Mesendoderm (in vitro differentiated cells): ENCODE measurements around the gene ATP9A.
A peak's percentile ranks its signal among the peaks of the same experiment; 100 is the strongest.

Experiments used
- DNase-seq: peaks from one replicate; pipeline ENCODE4 v3.0.0; 2013
- H2AK5ac ChIP-seq: 2 replicates; pipeline ENCODE4 v1.6.1; 2013; ENCODE audit warnings: low read length, inconsistent platforms
- H2BK120ac ChIP-seq: 2 replicates; pipeline ENCODE4 v1.6.1; 2013; ENCODE audit warnings: low read depth, mild to moderate bottlenecking, low read length, moderate library complexity, mixed read lengths
- H2BK15ac ChIP-seq: replicated peaks from 2 replicates; pipeline ENCODE4 v1.6.1; 2013; ENCODE audit warnings: low read depth, mild to moderate bottlenecking, moderate library complexity
- H2BK5ac ChIP-seq: 2 replicates; pipeline ENCODE4 v1.6.1; 2013; ENCODE audit warnings: low read length, inconsistent platforms
- H3K18ac ChIP-seq: 2 replicates; pipeline ENCODE4 v1.6.1; 2013; ENCODE audit warnings: mild to moderate bottlenecking, low read length, mixed read lengths
- H3K23ac ChIP-seq: one replicate; pipeline ENCODE4 v1.6.1; 2013; ENCODE audit warnings: low read length
- H3K27ac ChIP-seq: 2 replicates; pipeline ENCODE4 v1.5.1; 2013; ENCODE audit warnings: low read depth, mild to moderate bottlenecking, inconsistent platforms, low read length, moderate library complexity
- H3K27me3 ChIP-seq: 2 replicates; pipeline ENCODE4 v1.6.1; 2013; ENCODE audit warnings: low read length, control low read depth, mild to moderate bottlenecking, inconsistent platforms; ENCODE audit not compliant: insufficient read depth, poor library complexity
- H3K36me3 ChIP-seq: 2 replicates; pipeline ENCODE4 v1.6.1; 2013; ENCODE audit warnings: low read length, inconsistent platforms; ENCODE audit not compliant: control insufficient read depth, insufficient read depth
- H3K4ac ChIP-seq: one replicate; pipeline ENCODE4 v1.6.1; 2013; ENCODE audit warnings: low read depth, mild to moderate bottlenecking, low read length, moderate library complexity
- H3K4me1 ChIP-seq: 2 replicates; pipeline ENCODE4 v1.6.1; 2013; ENCODE audit warnings: low read depth, low read length, inconsistent platforms; ENCODE audit not compliant: control insufficient read depth
- H3K4me2 ChIP-seq: 2 replicates; pipeline ENCODE4 v1.6.1; 2013; ENCODE audit warnings: low read length
- H3K4me3 ChIP-seq: 2 replicates; pipeline ENCODE4 v1.5.1; 2013; ENCODE audit warnings: mild to moderate bottlenecking, low read length
- H3K56ac ChIP-seq: one replicate; pipeline ENCODE4 v1.6.1; 2013; ENCODE audit warnings: low read length
- H3K79me1 ChIP-seq: 2 replicates; pipeline ENCODE4 v1.6.1; 2013; ENCODE audit warnings: low read length, inconsistent platforms
- H3K79me2 ChIP-seq: 2 replicates; pipeline ENCODE4 v1.6.1; 2013; ENCODE audit warnings: mild to moderate bottlenecking, low read length; ENCODE audit not compliant: control insufficient read depth, insufficient read depth
- H3K9ac ChIP-seq: 2 replicates; pipeline ENCODE4 v1.6.1; 2013; ENCODE audit warnings: low read length, inconsistent platforms
- H4K5ac ChIP-seq: one replicate; pipeline ENCODE4 v1.6.1; 2013; ENCODE audit warnings: low read length
- H4K8ac ChIP-seq: one replicate; pipeline ENCODE4 v1.6.1; 2013; ENCODE audit warnings: low read depth, mild to moderate bottlenecking, control low read depth, low read length, moderate library complexity
- WGBS: extraction: QIAGEN DNeasy Blood & Tissue Kit; methylation state at CpG from one replicate; pipeline ENCODE4 v1.1.7; 2013; ENCODE audit warnings: low lambda C conversion rate, missing lambda C conversion rate; ENCODE audit not compliant: insufficient coverage; ENCODE audit errors: extremely low coverage; 5-methylcytosine and 5-hydroxymethylcytosine counted together

ATP9A gene

GRCh38 chr20:51654495-51654894 is 113.7 kb downstream of the ATP9A start:
- no peaks in the 10 kb centered on the region for H3K79me1 ChIP-seq
- H3K79me2 ChIP-seq = no peaks in the 10 kb centered on the region
- H2BK120ac ChIP-seq = no peak overlapping the region
- no peak overlapping the region for H3K4me3 ChIP-seq
- no peak overlapping the region for H3K23ac ChIP-seq
- H2BK15ac ChIP-seq = no peak overlapping the region
- H4K5ac ChIP-seq = no peak overlapping the region
- H3K27me3 ChIP-seq = no peaks in the 10 kb centered on the region
- no peak overlapping the region for H2AK5ac ChIP-seq
- H3K56ac ChIP-seq = no peak overlapping the region
- no peak overlapping the region for H3K4me2 ChIP-seq
- H3K18ac ChIP-seq = no peak overlapping the region
- H2BK5ac ChIP-seq = no peak overlapping the region
- no peak overlapping the region for H3K4ac ChIP-seq
- WGBS = no CpG with 5 or more reads among the region's 5 CpGs
- no peak overlapping the region for H3K27ac ChIP-seq
- H3K36me3 ChIP-seq = no peaks in the 10 kb centered on the region
- no peak overlapping the region for H3K9ac ChIP-seq
- DNase-seq = no peak
- H3K4me1 ChIP-seq = peaks cover 1% of the 10 kb centered on the region
- H4K8ac ChIP-seq = no peak overlapping the region

DNA sequence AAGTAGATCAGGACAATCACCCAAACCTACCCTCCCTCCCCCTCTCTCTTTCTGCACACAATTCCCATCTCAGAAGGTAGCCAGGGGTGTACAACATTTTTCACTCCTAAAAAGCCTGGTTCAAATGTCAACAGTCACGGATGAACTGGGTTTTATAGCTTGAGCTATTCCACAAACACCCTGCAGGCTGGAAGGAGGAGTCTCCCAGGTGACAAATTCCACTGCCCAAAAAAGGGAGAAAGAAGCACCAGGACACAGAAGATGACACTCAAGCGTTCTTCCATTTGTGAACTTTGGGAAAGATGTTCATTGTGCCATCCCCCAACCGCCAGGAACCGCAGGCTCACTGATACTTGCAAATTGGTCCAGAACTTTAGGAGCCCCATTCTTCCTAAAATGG is 114.1 kb downstream of the ATP9A start:
- Histone ChIP-seq H3K36me3 (no peaks in the 10 kb centered on the region), H3K79me1 (no peaks in the 10 kb centered on the region), H3K9ac (no peak overlapping the region), H3K4me3 (no peak overlapping the region), H3K23ac (no peak overlapping the region), H3K27ac (no peak overlapping the region), H2BK15ac (no peak overlapping the region), H3K18ac (no peak overlapping the region), H3K79me2 (no peaks in the 10 kb centered on the region), H2AK5ac (no peak overlapping the region), H3K4me1 (peaks cover 1% of the 10 kb centered on the region), H2BK5ac (no peak overlapping the region), H3K27me3 (no peaks in the 10 kb centered on the region), H3K4me2 (no peak overlapping the region), H2BK120ac (no peak overlapping the region), H3K56ac (no peak overlapping the region), H4K8ac (no peak overlapping the region), H4K5ac (no peak overlapping the region), H3K4ac (no peak overlapping the region)
- WGBS = no CpG with 5 or more reads among the region's 4 CpGs
- peak; percentile 61 for DNase-seq

GRCh38 chr20:51653226-51653625 is 115.0 kb downstream of the ATP9A start:
- H3K4me1 ChIP-seq = peaks cover 1% of the 10 kb centered on the region
- H3K23ac ChIP-seq = no peak overlapping the region
- WGBS = no CpG with 5 or more reads among the region's 6 CpGs
- no peak overlapping the region for H2BK15ac ChIP-seq
- H2BK5ac ChIP-seq = no peak overlapping the region
- H3K18ac ChIP-seq = no peak overlapping the region
- no peak overlapping the region for H3K9ac ChIP-seq
- no peak overlapping the region for H3K27ac ChIP-seq
- no peaks in the 10 kb centered on the region for H3K79me1 ChIP-seq
- H3K56ac ChIP-seq = no peak overlapping the region
- H3K79me2 ChIP-seq = no peaks in the 10 kb centered on the region
- H2AK5ac ChIP-seq = no peak overlapping the region
- no peak for DNase-seq
- no peak overlapping the region for H3K4ac ChIP-seq
- no peak overlapping the region for H4K5ac ChIP-seq
- no peak overlapping the region for H3K4me3 ChIP-seq
- H2BK120ac ChIP-seq = no peak overlapping the region
- H3K27me3 ChIP-seq = no peaks in the 10 kb centered on the region
- no peaks in the 10 kb centered on the region for H3K36me3 ChIP-seq
- H4K8ac ChIP-seq = no peak overlapping the region
- H3K4me2 ChIP-seq = no peak overlapping the region

DNA sequence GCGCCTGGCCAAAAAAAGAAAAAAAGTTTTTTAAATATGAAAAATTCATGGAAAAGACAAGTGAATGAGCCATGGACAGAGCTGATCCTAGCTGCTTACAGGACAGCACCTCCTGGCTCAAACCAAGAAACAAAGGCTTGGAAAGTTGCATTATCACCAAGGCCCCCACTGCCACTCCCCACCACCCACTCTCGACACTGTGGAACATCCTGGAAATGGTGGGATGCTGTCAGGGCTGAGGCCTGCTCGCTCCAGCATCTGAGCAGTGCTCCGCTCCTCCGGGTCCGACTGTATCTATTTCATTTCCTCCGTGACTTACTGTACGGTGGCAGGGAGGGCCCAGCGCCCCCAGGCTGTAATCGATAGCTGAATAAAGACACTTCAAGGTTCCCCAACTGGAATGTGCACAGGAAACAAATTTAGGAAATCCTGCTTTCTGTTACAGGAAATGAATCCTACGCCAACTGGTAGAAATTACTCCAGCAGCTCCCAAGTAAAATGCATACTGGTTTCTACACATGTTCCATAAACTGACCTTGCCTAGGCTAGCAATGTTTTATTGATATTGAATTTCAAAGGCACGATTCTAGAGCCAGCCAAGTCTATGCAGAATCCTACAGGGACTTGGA is 116.2 kb downstream of the ATP9A start:
- Histone ChIP-seq H2BK15ac (no peak overlapping the region), H4K5ac (no peak overlapping the region), H3K36me3 (no peaks in the 10 kb centered on the region), H3K56ac (no peak overlapping the region), H3K27ac (no peak overlapping the region), H2BK120ac (no peak overlapping the region), H3K79me1 (no peaks in the 10 kb centered on the region), H3K4me2 (no peak overlapping the region), H3K27me3 (no peaks in the 10 kb centered on the region), H3K4ac (no peak overlapping the region), H3K4me1 (peaks cover 1% of the 10 kb centered on the region), H4K8ac (no peak overlapping the region), H3K79me2 (no peaks in the 10 kb centered on the region), H2BK5ac (no peak overlapping the region), H3K9ac (no peak overlapping the region), H3K23ac (no peak overlapping the region), H3K18ac (no peak overlapping the region), H3K4me3 (no peak overlapping the region), H2AK5ac (no peak overlapping the region)
- DNase-seq = no peak
- WGBS = no CpG with 5 or more reads among the region's 12 CpGs

DNA sequence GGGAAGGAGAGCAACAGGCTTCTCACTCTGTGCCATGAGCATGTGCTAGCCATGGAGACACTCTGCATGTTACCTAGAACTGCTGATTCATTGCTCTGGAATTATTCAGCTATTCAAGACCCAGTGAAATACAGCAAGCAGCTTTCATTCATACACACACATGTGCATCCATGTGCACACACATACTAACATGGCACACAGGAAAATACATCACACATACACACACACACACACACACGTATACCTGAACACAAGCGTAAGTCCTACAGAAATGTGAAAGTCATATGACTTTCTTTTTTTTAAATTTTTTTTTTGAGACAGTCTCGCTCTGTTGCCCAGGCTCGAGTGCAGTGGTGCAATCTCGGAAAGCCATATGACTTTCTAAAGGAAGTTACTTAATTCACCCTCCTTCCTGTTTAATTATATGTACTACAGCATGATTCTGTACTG is 117.5 kb downstream of the ATP9A start:
- peak; percentile 56 for DNase-seq
- Histone ChIP-seq H2BK120ac (no peak overlapping the region), H2BK5ac (no peak overlapping the region), H2AK5ac (no peak overlapping the region), H3K56ac (no peak overlapping the region), H3K23ac (no peak overlapping the region), H3K79me1 (no peaks in the 10 kb centered on the region), H3K79me2 (no peaks in the 10 kb centered on the region), H3K9ac (no peak overlapping the region), H3K4me1 (peaks cover 1% of the 10 kb centered on the region), H3K4ac (no peak overlapping the region), H3K4me3 (no peak overlapping the region), H4K8ac (no peak overlapping the region), H4K5ac (no peak overlapping the region), H3K18ac (no peak overlapping the region), H3K27me3 (no peaks in the 10 kb centered on the region), H3K4me2 (no peak overlapping the region), H2BK15ac (no peak overlapping the region), H3K36me3 (no peaks in the 10 kb centered on the region), H3K27ac (no peak overlapping the region)
- WGBS = no CpG with 5 or more reads among the region's 5 CpGs

DNA sequence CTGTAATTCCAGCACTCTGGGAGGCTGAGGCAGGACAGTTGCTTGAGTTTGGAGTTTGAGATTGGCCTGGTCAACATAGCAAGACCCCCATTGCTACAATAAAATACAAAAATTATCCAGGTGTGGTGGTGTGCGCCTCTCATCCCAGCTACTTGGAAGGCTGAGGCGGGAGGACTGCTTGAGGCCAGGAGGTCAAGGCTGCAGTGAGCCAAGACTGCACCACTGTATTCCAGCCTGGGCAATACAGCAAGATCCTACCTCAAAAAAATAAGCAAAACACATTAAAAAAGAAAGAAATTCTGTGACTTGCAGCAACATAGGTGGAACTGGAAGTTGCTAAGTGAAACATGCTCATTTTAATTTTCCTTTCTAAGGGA is 119.6 kb downstream of the ATP9A start:
- no peak overlapping the region for H4K5ac ChIP-seq
- H3K56ac ChIP-seq = no peak overlapping the region
- no peak overlapping the region for H2BK120ac ChIP-seq
- H3K36me3 ChIP-seq = no peaks in the 10 kb centered on the region
- H2BK15ac ChIP-seq = no peak overlapping the region
- no peak overlapping the region for H4K8ac ChIP-seq
- no peak overlapping the region for H2AK5ac ChIP-seq
- no peaks in the 10 kb centered on the region for H3K4me1 ChIP-seq
- H3K4me2 ChIP-seq = no peak overlapping the region
- H3K23ac ChIP-seq = no peak overlapping the region
- no peaks in the 10 kb centered on the region for H3K79me2 ChIP-seq
- H3K9ac ChIP-seq = no peak overlapping the region
- no peak overlapping the region for H3K4ac ChIP-seq
- no peak for DNase-seq
- no peaks in the 10 kb centered on the region for H3K27me3 ChIP-seq
- H2BK5ac ChIP-seq = no peak overlapping the region
- WGBS = no CpG with 5 or more reads among the region's 2 CpGs
- H3K27ac ChIP-seq = no peak overlapping the region
- no peak overlapping the region for H3K18ac ChIP-seq
- H3K79me1 ChIP-seq = no peaks in the 10 kb centered on the region
- no peak overlapping the region for H3K4me3 ChIP-seq
